ENCODE results near the gene FBXO47. TPM values are rescaled to one million over a fixed set of nuclear protein-coding genes. Genes with fewer than 3 reads are reported as not detected.
"Not testable (repeated sequence)": the region's sequence is repeated elsewhere in the genome, so short reads cannot be mapped to it uniquely, and the experiment has no call there.

FBXO47 gene
- total and polyA plus RNA-seq, 4 experiments from 2014 or later = not detected

DNA sequence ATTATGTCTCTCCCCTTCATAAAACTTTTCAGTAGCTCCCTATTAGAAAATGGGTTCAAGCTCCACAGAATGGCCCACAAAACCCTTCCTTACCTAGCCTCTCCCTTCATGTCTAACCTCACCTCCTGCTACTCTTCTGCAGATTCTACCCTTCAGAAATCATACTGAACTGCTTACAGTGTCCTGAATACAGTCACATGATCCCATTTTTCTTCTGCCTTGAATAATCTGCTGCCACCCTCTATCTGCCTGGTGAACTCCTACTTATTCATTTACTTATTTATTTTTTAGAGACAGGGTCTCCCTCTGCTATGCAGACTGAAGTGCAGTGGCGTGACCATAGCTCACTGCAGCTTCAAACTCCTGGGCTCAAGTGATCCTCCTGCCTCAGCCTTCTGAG is 26.8 kb downstream of the FBXO47 start:
- H3K27me3 Mint-ChIP-seq = no peaks in the 10 kb centered on the region

DNA sequence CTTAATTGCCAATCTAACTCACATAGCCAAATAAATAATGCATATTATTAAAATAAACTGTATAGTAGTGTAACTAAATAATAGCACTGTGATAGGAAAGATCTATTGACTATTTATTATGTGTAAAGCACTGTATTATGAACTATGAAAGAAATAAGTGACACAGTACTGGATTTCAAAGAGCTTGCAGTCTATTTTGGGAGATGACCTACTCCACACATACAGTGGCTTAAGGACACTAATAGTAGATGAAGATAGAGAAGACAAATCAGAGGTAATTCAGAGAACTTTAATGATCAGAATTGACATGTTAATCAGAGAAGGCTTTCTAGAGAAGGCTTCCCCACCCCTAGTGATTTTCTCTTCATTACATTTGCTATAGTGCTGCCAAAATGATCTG is 27.2 kb downstream of the FBXO47 start:
- ChIA-PET CTCF (ENCODE audit: partially characterized antibody) (interaction anchor here (2.3 kb wide), 1 partner anchor 15 kb away, joined by 8 read pairs; the partner anchor contains the start of gene LASP1NB), POLR2A (ENCODE audit: partially characterized antibody) (no interaction called here)
- Mint-ChIP-seq H3K4me1 (no peaks in the 10 kb centered on the region), H3K4me3 (no peak overlapping the region), H3K36me3 (no peaks in the 10 kb centered on the region), H3K27me3 (no peaks in the 10 kb centered on the region), H3K27ac (peak overlapping the region in 1 of 7 donors; percentile 74), H3K9me3 (no peaks in the 10 kb centered on the region)
- Histone ChIP-seq H3K36me3 (ENCODE audit: insufficient read depth, low read length) (no peaks in the 10 kb centered on the region), H3K4me3 (ENCODE audit: low read length in 2 of 2) (no peak overlapping the region), H3K4me1 (ENCODE audit: insufficient read depth, low read length) (no peaks in the 10 kb centered on the region), H3K9me3 (ENCODE audit: control insufficient read depth in 1 of 2, low read length in 2 of 2) (no peaks in the 10 kb centered on the region), H3K27me3 (ENCODE audit: insufficient read depth, low read length) (no peaks in the 10 kb centered on the region), H3K27ac (ENCODE audit: low read depth, low read length) (no peak overlapping the region)
- DNase-seq = no peak
- intact Hi-C loops (cut with micrococcal nuclease) = no loop called here

More for the DNA sequence above, 26.8 kb downstream of the FBXO47 start:
- Histone ChIP-seq H3K4me1 (ENCODE audit: insufficient read depth, low read length) (no peaks in the 10 kb centered on the region), H3K9me3 (ENCODE audit: control insufficient read depth in 1 of 2, low read length in 2 of 2) (no peaks in the 10 kb centered on the region), H3K27me3 (ENCODE audit: insufficient read depth, low read length) (no peaks in the 10 kb centered on the region), H3K36me3 (ENCODE audit: insufficient read depth, low read length) (no peaks in the 10 kb centered on the region), H3K4me3 (ENCODE audit: low read length in 2 of 2) (no peak overlapping the region), H3K27ac (ENCODE audit: low read depth, low read length) (no peak overlapping the region)
- ChIA-PET CTCF (ENCODE audit: partially characterized antibody) (interaction anchor here (2.3 kb wide), 1 partner anchor 15 kb away, joined by 8 read pairs; the partner anchor contains the start of gene LASP1NB), POLR2A (ENCODE audit: partially characterized antibody) (no interaction called here)
- intact Hi-C loops (cut with micrococcal nuclease) = no loop called here
- Mint-ChIP-seq H3K36me3 (no peaks in the 10 kb centered on the region), H3K27ac (peak overlapping the region in 1 of 7 donors; percentile 74), H3K4me1 (no peaks in the 10 kb centered on the region), H3K9me3 (no peaks in the 10 kb centered on the region), H3K4me3 (no peak overlapping the region)
- no peak for DNase-seq

DNA sequence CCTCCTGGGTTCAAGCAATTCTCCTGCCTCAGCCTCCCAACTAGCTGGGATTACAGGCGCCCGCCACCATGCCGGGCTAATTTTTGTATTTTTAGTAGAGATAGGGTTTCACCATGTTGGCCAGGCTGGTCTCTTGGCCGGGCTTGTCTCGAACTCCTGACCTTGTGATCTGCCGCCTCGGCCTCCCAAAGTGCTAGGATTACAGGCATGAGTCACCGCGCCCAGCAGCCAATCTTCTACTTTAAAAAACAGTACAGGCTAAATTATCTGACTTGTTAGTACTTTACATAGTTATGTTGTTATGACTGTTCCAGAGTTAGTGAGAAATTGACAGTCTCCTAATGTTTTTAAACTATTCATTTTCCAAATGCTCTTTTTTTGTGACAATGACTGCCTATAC is 33.2 kb downstream of the FBXO47 start:
- H3K27ac Mint-ChIP-seq; H3K27me3 ChIP-seq (ENCODE audit: insufficient read depth, low read length); intact Hi-C loops (cut with micrococcal nuclease); DNase-seq; H3K9me3 ChIP-seq (ENCODE audit: control insufficient read depth in 1 of 2, low read length in 2 of 2); H3K4me3 ChIP-seq (ENCODE audit: low read length in 2 of 2); H3K9me3 Mint-ChIP-seq; H3K27ac ChIP-seq (ENCODE audit: low read depth, low read length); H3K4me1 ChIP-seq (ENCODE audit: insufficient read depth, low read length); H3K36me3 ChIP-seq (ENCODE audit: insufficient read depth, low read length); H3K27me3 Mint-ChIP-seq; H3K4me3 Mint-ChIP-seq; H3K36me3 Mint-ChIP-seq; H3K4me1 Mint-ChIP-seq: not testable (repeated sequence)
- ChIA-PET POLR2A (ENCODE audit: partially characterized antibody) (interaction anchor here (0.7 kb wide), 1 partner anchor 21 kb away, joined by 3 read pairs; no protein-coding TSS in a partner anchor), CTCF (ENCODE audit: partially characterized antibody) (interaction anchor here (0.7 to 2.1 kb wide), 2 partner anchors 10 to 174 kb away, joined by 3 to 17 read pairs; partner anchors contain the start of gene LASP1NB)

DNA sequence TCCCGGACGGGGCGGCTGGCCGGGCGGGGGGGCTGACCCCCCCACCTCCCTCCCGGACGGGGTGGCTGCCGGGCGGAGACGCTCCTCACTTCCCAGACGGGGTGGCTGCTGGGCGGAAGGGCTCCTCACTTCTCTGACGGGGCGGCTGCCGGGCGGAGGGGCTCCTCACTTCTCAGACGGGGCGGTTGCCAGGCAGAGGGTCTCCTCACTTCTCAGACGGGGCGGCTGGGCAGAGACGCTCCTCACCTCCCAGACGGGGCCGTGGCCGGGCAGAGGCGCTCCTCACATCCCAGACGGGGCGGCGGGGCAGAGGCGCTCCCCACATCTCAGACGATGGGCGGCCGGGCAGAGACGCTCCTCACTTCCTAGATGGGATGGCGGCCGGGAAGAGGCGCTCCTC is 36.4 kb downstream of the FBXO47 start:
- CTCF ChIA-PET (ENCODE audit: partially characterized antibody); H3K36me3 ChIP-seq (ENCODE audit: insufficient read depth, low read length); H3K9me3 ChIP-seq (ENCODE audit: control insufficient read depth in 1 of 2, low read length in 2 of 2); H3K4me3 Mint-ChIP-seq; H3K36me3 Mint-ChIP-seq; DNase-seq; H3K27me3 Mint-ChIP-seq; intact Hi-C loops (cut with micrococcal nuclease); H3K4me3 ChIP-seq (ENCODE audit: low read length in 2 of 2); H3K4me1 ChIP-seq (ENCODE audit: insufficient read depth, low read length); H3K27ac ChIP-seq (ENCODE audit: low read depth, low read length); H3K27me3 ChIP-seq (ENCODE audit: insufficient read depth, low read length); POLR2A ChIA-PET (ENCODE audit: partially characterized antibody); H3K27ac Mint-ChIP-seq; H3K9me3 Mint-ChIP-seq: not testable (repeated sequence)
- peaks cover 9 to 14% (median 11%) of the 10 kb centered on the region in 4 donors for H3K4me1 Mint-ChIP-seq

DNA sequence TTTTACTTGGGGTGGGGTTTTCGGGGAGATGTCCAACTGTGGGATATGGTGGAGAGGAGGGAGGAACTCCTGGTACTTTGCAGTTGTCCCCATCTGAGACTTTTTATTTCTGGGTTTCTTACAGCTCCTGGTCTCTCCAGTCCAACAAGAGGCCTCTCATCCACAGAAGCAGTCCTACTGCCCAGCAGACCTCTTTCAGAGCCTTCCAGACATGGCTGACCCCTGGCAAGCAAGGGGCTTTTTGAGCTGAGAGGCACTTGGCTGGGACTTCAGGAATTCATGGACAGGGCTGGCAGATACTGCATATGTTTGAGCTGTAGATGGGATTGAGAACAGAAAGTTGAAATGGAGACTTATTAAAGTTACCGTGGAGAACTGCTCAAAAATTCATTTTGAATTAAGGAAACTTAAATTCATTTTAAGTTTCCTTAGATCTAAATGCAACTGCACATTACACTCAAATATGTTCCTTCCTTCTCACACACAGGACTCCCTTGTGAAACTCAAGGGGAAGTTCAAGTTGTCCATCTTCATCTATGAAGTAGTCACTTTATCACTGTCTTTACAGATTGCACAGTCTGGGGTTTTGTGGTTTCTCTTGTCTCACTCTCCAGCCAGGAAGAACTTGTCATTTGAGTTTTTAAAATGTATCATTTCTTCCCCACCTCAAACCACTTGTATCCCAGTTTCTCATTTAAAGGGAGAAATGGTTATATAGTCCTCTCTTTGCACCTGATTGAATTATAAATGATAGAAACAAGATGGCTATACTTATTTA is 40.7 kb downstream of the FBXO47 start:
- H3K4me1 ChIP-seq (ENCODE audit: insufficient read depth, low read length) = peaks cover 19% of the 10 kb centered on the region
- Mint-ChIP-seq H3K27ac (peak overlapping the region in 5 of 7 donors; percentile 3 to 57 (median 32)), H3K4me3 (no peak overlapping the region), H3K9me3 (peaks cover 0 to 2% (median 0%) of the 10 kb centered on the region in 8 donors), H3K4me1 (peaks cover 22 to 32% (median 27%) of the 10 kb centered on the region in 4 donors), H3K27me3 (no peaks in the 10 kb centered on the region), H3K36me3 (peaks cover 0 to 4% of the 10 kb centered on the region in 2 donors)
- no peaks in the 10 kb centered on the region for H3K27me3 ChIP-seq (ENCODE audit: insufficient read depth, low read length)
- ChIA-PET CTCF (ENCODE audit: partially characterized antibody) (interaction anchor here (1.1 to 2.3 kb wide), 6 partner anchors 10 to 57 kb away, joined by 3 to 12 read pairs (median 7); partner anchors contain the start of gene LASP1), POLR2A (ENCODE audit: partially characterized antibody) (interaction anchor here (5.7 kb wide), 2 partner anchors 55 to 73 kb away, joined by 24 to 44 read pairs; partner anchors contain the start of genes LASP1 and RPL23)
- intact Hi-C loops (cut with micrococcal nuclease) = no loop called here
- no peak overlapping the region for H3K4me3 ChIP-seq (ENCODE audit: low read length in 2 of 2)
- H3K36me3 ChIP-seq (ENCODE audit: insufficient read depth, low read length) = no peaks in the 10 kb centered on the region
- H3K27ac ChIP-seq (ENCODE audit: low read depth, low read length) = no peak overlapping the region
- no peak for DNase-seq
- H3K9me3 ChIP-seq (ENCODE audit: control insufficient read depth in 1 of 2, low read length in 2 of 2) = no peaks in the 10 kb centered on the region

DNA sequence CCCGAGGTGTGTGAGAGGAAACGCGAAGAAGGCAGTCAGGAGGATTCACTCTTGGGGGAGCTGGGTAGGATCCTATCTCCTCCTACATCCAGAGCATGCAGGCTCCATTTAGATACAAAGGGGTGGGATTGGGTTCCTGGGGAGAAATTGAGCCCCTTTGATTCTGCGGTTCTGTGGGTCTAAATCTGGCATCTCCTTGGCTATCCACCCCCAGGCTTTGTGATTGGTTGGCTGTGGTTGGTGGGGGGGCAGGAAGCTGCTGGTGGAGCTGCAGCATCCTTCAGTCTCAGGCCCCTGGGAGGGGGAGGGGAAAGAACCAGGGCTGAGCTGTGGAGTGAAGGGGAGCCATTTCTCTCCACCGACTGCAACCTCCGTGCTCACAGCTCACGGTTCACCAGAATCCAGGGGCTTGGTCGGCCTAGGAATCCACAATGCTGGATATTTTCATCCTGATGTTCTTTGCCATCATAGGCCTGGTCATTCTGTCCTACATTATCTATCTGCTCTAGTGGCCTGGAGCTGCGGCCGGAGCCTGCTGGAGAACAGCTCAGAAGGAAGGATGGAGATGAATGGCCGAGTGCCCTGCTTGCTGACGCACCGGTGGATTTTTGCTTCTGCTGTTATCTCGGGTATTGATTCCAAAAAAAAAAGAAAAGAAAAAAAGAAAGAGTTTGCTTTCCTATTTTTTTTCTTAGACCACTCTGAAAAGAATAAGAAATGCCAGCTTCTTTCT is 41.8 kb downstream of the FBXO47 start, which contains the start of gene LASP1NB:
LASP1NB (plus strand) TSS at position 352 of the 733 bp plus-strand sequence.
- intact Hi-C loops (cut with micrococcal nuclease) = loop anchor here (2.0 kb wide), 2 partner anchors 55 to 227 kb away; partner anchors contain the start of gene LASP1

More for the DNA sequence above, 41.8 kb downstream of the FBXO47 start, which contains the start of gene LASP1NB:
- H3K9me3 Mint-ChIP-seq = peaks cover 0 to 2% (median 0%) of the 10 kb centered on the region in 8 donors
- H3K27ac Mint-ChIP-seq = peak within 1 kb of the TSS in 6 of 7 donors; percentile 8 to 80 (median 52)
- no peak within 1 kb of the TSS for H3K27ac ChIP-seq (ENCODE audit: low read depth, low read length)
- peak in 4 of 5 donors; percentile 17 to 30 (median 26) for DNase-seq
- H3K4me1 Mint-ChIP-seq = peaks cover 22 to 32% (median 28%) of the 10 kb centered on the region in 4 donors
- peak within 1 kb of the TSS in 4 of 8 donors; percentile 6 to 41 (median 21) for H3K4me3 Mint-ChIP-seq
- no peaks in the 10 kb centered on the region for H3K27me3 ChIP-seq (ENCODE audit: insufficient read depth, low read length)
- H3K27me3 Mint-ChIP-seq = no peaks in the 10 kb centered on the region
- ChIA-PET POLR2A (ENCODE audit: partially characterized antibody) (interaction anchor here (1.0 to 5.7 kb wide), 7 partner anchors 24 to 239 kb away, joined by 3 to 44 read pairs (median 5); partner anchors contain the start of genes LASP1 and RPL23), CTCF (ENCODE audit: partially characterized antibody) (interaction anchor here (0.8 to 4.0 kb wide), 19 partner anchors 8 to 249 kb away, joined by 3 to 19 read pairs (median 8); partner anchors contain the start of genes LASP1, PLXDC1 and RPL23)
- no peaks in the 10 kb centered on the region for H3K36me3 ChIP-seq (ENCODE audit: insufficient read depth, low read length)
- H3K36me3 Mint-ChIP-seq = peaks cover under 1 to 10% of the 10 kb centered on the region in 2 donors
- H3K9me3 ChIP-seq (ENCODE audit: control insufficient read depth in 1 of 2, low read length in 2 of 2) = no peaks in the 10 kb centered on the region
- peaks cover 19% of the 10 kb centered on the region for H3K4me1 ChIP-seq (ENCODE audit: insufficient read depth, low read length)
- H3K4me3 ChIP-seq (ENCODE audit: low read length in 2 of 2) = no peak within 1 kb of the TSS
